Stimulated activated CD4-positive, alpha-beta T cell treated with anti-CD3 and anti-CD28 coated beads, TNF-alpha, amount 100 ng/mL, for 48 hours (primary cell): ENCODE measurements around the gene SZT2.
A peak's percentile ranks its signal among the peaks of the same experiment; 100 is the strongest.
"Not testable (repeated sequence)": the region's sequence is repeated elsewhere in the genome, so short reads cannot be mapped to it uniquely, and the experiment has no call there.

Source experiments
- DNase-seq, 3 donors: peaks; one replicate each; pipeline ENCODE4 v3.0.0-alpha.2; 2020; ENCODE audit warnings: low read depth in 3 of 3

The SZT2 gene

GRCh38 chr1:43454270-43455011 is 64.7 kb downstream of the SZT2 start:
- peak; percentile 30 to 65 (median 54) for DNase-seq

GRCh38 chr1:43455213-43455889 is 65.7 kb downstream of the SZT2 start:
- no peak for DNase-seq

- not testable (repeated sequence) for DNase-seq
Measured at GRCh38 chr1:43458379-43458778, 68.7 kb downstream of the SZT2 start.

GRCh38 chr1:43460988-43461693 is 71.4 kb downstream of the SZT2 start:
- no peak for DNase-seq

GRCh38 chr1:43463479-43463878 is 73.8 kb downstream of the SZT2 start:
- no peak for DNase-seq

GRCh38 chr1:43464681-43465504 is 75.2 kb downstream of the SZT2 start:
- no peak for DNase-seq

GRCh38 chr1:43465505-43466067 is 75.9 kb downstream of the SZT2 start:
- no peak for DNase-seq

GRCh38 chr1:43466403-43466802 is 76.7 kb downstream of the SZT2 start:
- DNase-seq = no peak

- no peak for DNase-seq
Measured at GRCh38 chr1:43468414-43468813, 78.7 kb downstream of the SZT2 start.

GRCh38 chr1:43469932-43470331 is 80.2 kb downstream of the SZT2 start:
- DNase-seq = no peak

- no peak for DNase-seq
Measured at GRCh38 chr1:43472087-43472462, 82.4 kb downstream of the SZT2 start.

GRCh38 chr1:43472463-43473151 is 82.9 kb downstream of the SZT2 start:
- not testable (repeated sequence) for DNase-seq

GRCh38 chr1:43473463-43473862 is 83.8 kb downstream of the SZT2 start:
- no peak for DNase-seq

GRCh38 chr1:43475611-43476401 is 86.1 kb downstream of the SZT2 start:
- DNase-seq = not testable (repeated sequence)

- DNase-seq = no peak
Measured at GRCh38 chr1:43477716-43478115, 88.0 kb downstream of the SZT2 start.

GRCh38 chr1:43479414-43479813 is 89.7 kb downstream of the SZT2 start:
- DNase-seq = no peak

GRCh38 chr1:43481491-43481890 is 91.8 kb downstream of the SZT2 start:
- DNase-seq = no peak

- no peak for DNase-seq
Measured at GRCh38 chr1:43482215-43482614, 92.5 kb downstream of the SZT2 start.

- DNase-seq = no peak
Measured at GRCh38 chr1:43484367-43484766, 94.7 kb downstream of the SZT2 start.

GRCh38 chr1:43488165-43488564 is 98.5 kb downstream of the SZT2 start:
- DNase-seq = no peak
